WTC11 (cell line): ENCODE measurements around the gene ECHS1. TPM values are rescaled to one million over a fixed set of nuclear protein-coding genes. Genes with fewer than 3 reads are reported as not detected.

Experiments used
- ATAC-seq: fragments of 200-7000 bp; cut with Tn5 transposase; 2 replicates; pipeline ENCODE4 v1.10.0; 2021; ENCODE audit warnings: mild to moderate bottlenecking, moderate library complexity
- CTCF ChIA-PET: fragments of 300-600 bp; sonication (Branson Sonifier 250); formaldehyde crosslinking; loops from one replicate; lab custom pipeline; 2021; ENCODE audit warnings: antibody characterized with exemption; lab: Charles Lee
- POLR2A ChIA-PET: fragments of 350-600 bp; sonication (Branson Sonifier 250); formaldehyde crosslinking; loops from one replicate; lab custom pipeline; 2021; ENCODE audit warnings: antibody characterized with exemption; lab: Charles Lee
- DNase-seq: peaks from one replicate; pipeline ENCODE4 v3.0.0; 2021; ENCODE audit warnings: low spot score
- H3K27ac Mint-ChIP-seq: 2 replicates; pipeline ENCODE4 v1.8.0; 2021; ENCODE audit warnings: mixed read lengths
- H3K27me3 Mint-ChIP-seq: 2 replicates; pipeline ENCODE4 v1.8.0; 2021; ENCODE audit warnings: low read depth, mild to moderate bottlenecking, moderate library complexity, mixed read lengths
- H3K36me3 Mint-ChIP-seq: 2 replicates; pipeline ENCODE4 v1.8.0; 2021; ENCODE audit warnings: mixed read lengths
- H3K4me1 Mint-ChIP-seq: 2 replicates; pipeline ENCODE4 v1.8.0; 2022; ENCODE audit warnings: mixed read lengths
- H3K4me3 Mint-ChIP-seq: 2 replicates; pipeline ENCODE4 v1.8.0; 2021; ENCODE audit warnings: mild to moderate bottlenecking, moderate library complexity, mixed read lengths
- H3K9me3 Mint-ChIP-seq: 2 replicates; pipeline ENCODE4 v1.8.0; 2021; ENCODE audit warnings: mixed read lengths
- AFF4 ChIP-seq: sonication (generic); formaldehyde crosslinking; IDR thresholded peaks from 2 replicates; pipeline ENCODE4 v1.8.1; 2023; ENCODE audit warnings: mild to moderate bottlenecking, missing genetic modification reagents, borderline replicate concordance
- ATF2 ChIP-seq: sonication (generic); formaldehyde crosslinking; IDR thresholded peaks from 2 replicates; pipeline ENCODE4 v1.8.1; 2022; ENCODE audit warnings: low read depth, missing genetic modification reagents, borderline replicate concordance
- CBFB ChIP-seq: sonication (generic); formaldehyde crosslinking; IDR thresholded peaks from 2 replicates; pipeline ENCODE4 v1.8.1; 2022; ENCODE audit warnings: mild to moderate bottlenecking, low read depth, missing genetic modification reagents
- CREM ChIP-seq: sonication (generic); formaldehyde crosslinking; IDR thresholded peaks from 2 replicates; pipeline ENCODE4 v1.8.1; 2022; ENCODE audit warnings: mild to moderate bottlenecking, missing genetic modification reagents, moderate library complexity
- ETV6 ChIP-seq: sonication (generic); formaldehyde crosslinking; IDR thresholded peaks from 2 replicates; pipeline ENCODE4 v1.8.1; 2022; ENCODE audit warnings: mild to moderate bottlenecking, missing genetic modification reagents
- HMGXB4 ChIP-seq: sonication (generic); formaldehyde crosslinking; IDR thresholded peaks from 2 replicates; pipeline ENCODE4 v1.8.1; 2023; ENCODE audit warnings: mild to moderate bottlenecking, moderate library complexity, missing genetic modification reagents
- MLX ChIP-seq: sonication (generic); formaldehyde crosslinking; IDR thresholded peaks from 2 replicates; pipeline ENCODE4 v1.8.1; 2023; ENCODE audit warnings: mild to moderate bottlenecking, missing genetic modification reagents, moderate library complexity
- NR2C2 ChIP-seq: sonication (generic); formaldehyde crosslinking; IDR thresholded peaks from 2 replicates; pipeline ENCODE4 v1.8.0; 2022; ENCODE audit warnings: mild to moderate bottlenecking, missing genetic modification reagents
- OVOL2 ChIP-seq: fragments of 250-450 bp; sonication (Bioruptor Pico); IDR thresholded peaks from 2 replicates; pipeline ENCODE4 v1.9.0; 2021; ENCODE audit warnings: mild to moderate bottlenecking, borderline replicate concordance
- RELA ChIP-seq: sonication (generic); formaldehyde crosslinking; IDR thresholded peaks from 2 replicates; pipeline ENCODE4 v1.8.1; 2022; ENCODE audit warnings: missing genetic modification reagents, mild to moderate bottlenecking, borderline replicate concordance
- SOX15 ChIP-seq: fragments of 250-450 bp; sonication (Bioruptor Pico); IDR thresholded peaks from 2 replicates; pipeline ENCODE4 v1.9.0; 2021; ENCODE audit warnings: mild to moderate bottlenecking
- ZNF121 ChIP-seq: sonication (generic); formaldehyde crosslinking; IDR thresholded peaks from 2 replicates; pipeline ENCODE4 v1.8.0; 2023; ENCODE audit warnings: missing genetic modification reagents
- ZNF138 ChIP-seq: sonication (generic); formaldehyde crosslinking; conservative IDR thresholded peaks from 2 replicates; pipeline ENCODE4 v1.8.1; 2022; ENCODE audit warnings: mild to moderate bottlenecking, moderate library complexity, missing genetic modification reagents
- ZNF219 ChIP-seq: sonication (generic); formaldehyde crosslinking; IDR thresholded peaks from 2 replicates; pipeline ENCODE4 v1.8.0; 2023; ENCODE audit warnings: missing genetic modification reagents, mild to moderate bottlenecking, borderline replicate concordance
- ZNF671 ChIP-seq: fragments of 250-450 bp; sonication (Bioruptor Pico); IDR thresholded peaks from 2 replicates; pipeline ENCODE4 v1.8.0; 2021; ENCODE audit warnings: mild to moderate bottlenecking
- total RNA-seq: library from RNA; stranded (reverse); gene quantifications from 3 replicates; pipeline ENCODE4 v1.2.3, GENCODE V29; 2021
- TF ChIP-seq, protein P1 (sequence below): sonication (generic); formaldehyde crosslinking; IDR thresholded peaks from 2 replicates; pipeline ENCODE4 v1.8.1; 2023; ENCODE audit warnings: mild to moderate bottlenecking, missing genetic modification reagents
- TF ChIP-seq, protein P2 (sequence below): sonication (generic); formaldehyde crosslinking; IDR thresholded peaks from 2 replicates; pipeline ENCODE4 v1.8.1; 2022; ENCODE audit warnings: missing genetic modification reagents, borderline replicate concordance
- TF ChIP-seq, protein P3 (sequence below): sonication (generic); formaldehyde crosslinking; IDR thresholded peaks from 2 replicates; pipeline ENCODE4 v1.8.1; 2022; ENCODE audit warnings: mild to moderate bottlenecking, moderate library complexity, missing genetic modification reagents
- TF ChIP-seq, protein P4 (sequence below): sonication (generic); formaldehyde crosslinking; conservative IDR thresholded peaks from 2 replicates; pipeline ENCODE4 v1.8.1; 2022; ENCODE audit warnings: mild to moderate bottlenecking, missing genetic modification reagents

Gene ECHS1
- total RNA-seq, 1 experiment from 2014 or later = 84.1 TPM

GRCh38 chr10:133351408-133352318 lies 21.5 kb downstream of the ECHS1 start (continued):
- TF ChIP-seq, protein P1, sequence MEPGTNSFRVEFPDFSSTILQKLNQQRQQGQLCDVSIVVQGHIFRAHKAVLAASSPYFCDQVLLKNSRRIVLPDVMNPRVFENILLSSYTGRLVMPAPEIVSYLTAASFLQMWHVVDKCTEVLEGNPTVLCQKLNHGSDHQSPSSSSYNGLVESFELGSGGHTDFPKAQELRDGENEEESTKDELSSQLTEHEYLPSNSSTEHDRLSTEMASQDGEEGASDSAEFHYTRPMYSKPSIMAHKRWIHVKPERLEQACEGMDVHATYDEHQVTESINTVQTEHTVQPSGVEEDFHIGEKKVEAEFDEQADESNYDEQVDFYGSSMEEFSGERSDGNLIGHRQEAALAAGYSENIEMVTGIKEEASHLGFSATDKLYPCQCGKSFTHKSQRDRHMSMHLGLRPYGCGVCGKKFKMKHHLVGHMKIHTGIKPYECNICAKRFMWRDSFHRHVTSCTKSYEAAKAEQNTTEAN (CRISPR knock-in tag) = no peak
- TF ChIP-seq ZNF121 (CRISPR knock-in tag) (no peak), MLX (CRISPR knock-in tag) (no peak), CBFB (CRISPR knock-in tag) (0 out of 2 replicates have a peak, but pooled peaks have one; percentile 23), NR2C2 (CRISPR knock-in tag) (no peak), AFF4 (CRISPR knock-in tag) (0 out of 2 replicates have a peak, but pooled peaks have one; percentile 49), ATF2 (CRISPR knock-in tag) (no peak), OVOL2 (CRISPR knock-in tag) (no peak)
- TF ChIP-seq, protein P2, sequence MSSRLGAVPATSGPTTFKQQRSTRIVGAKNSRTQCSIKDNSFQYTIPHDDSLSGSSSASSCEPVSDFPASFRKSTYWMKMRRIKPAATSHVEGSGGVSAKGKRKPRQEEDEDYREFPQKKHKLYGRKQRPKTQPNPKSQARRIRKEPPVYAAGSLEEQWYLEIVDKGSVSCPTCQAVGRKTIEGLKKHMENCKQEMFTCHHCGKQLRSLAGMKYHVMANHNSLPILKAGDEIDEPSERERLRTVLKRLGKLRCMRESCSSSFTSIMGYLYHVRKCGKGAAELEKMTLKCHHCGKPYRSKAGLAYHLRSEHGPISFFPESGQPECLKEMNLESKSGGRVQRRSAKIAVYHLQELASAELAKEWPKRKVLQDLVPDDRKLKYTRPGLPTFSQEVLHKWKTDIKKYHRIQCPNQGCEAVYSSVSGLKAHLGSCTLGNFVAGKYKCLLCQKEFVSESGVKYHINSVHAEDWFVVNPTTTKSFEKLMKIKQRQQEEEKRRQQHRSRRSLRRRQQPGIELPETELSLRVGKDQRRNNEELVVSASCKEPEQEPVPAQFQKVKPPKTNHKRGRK (CRISPR knock-in tag) = no peak

- CTCF ChIA-PET = interaction anchor here (1.0 to 1.9 kb wide), 6 partner anchors 22 to 47 kb away, joined by 3 to 25 read pairs (median 7); no protein-coding TSS in a partner anchor
- peaks cover 2% of the 10 kb centered on the region; the same call in 1 of the 2 replicates for H3K27me3 Mint-ChIP-seq
- H3K9me3 Mint-ChIP-seq = no peaks in the 10 kb centered on the region
- H3K27ac Mint-ChIP-seq = no peak overlapping the region
- H3K4me1 Mint-ChIP-seq = peaks cover 9% of the 10 kb centered on the region
- DNase-seq (no peak), ATAC-seq (no peak)
- no peak overlapping the region for H3K4me3 Mint-ChIP-seq
- no peaks in the 10 kb centered on the region for H3K36me3 Mint-ChIP-seq
- POLR2A ChIA-PET = interaction anchor here (0.7 kb wide), 1 partner anchor 73 kb away, joined by 3 read pairs; no protein-coding TSS in a partner anchor
- no peak for TF ChIP-seq CREM
- TF ChIP-seq ZNF121 (CRISPR knock-in tag) = no peak
- TF ChIP-seq RELA (CRISPR knock-in tag) = no peak
- TF ChIP-seq, protein P3, sequence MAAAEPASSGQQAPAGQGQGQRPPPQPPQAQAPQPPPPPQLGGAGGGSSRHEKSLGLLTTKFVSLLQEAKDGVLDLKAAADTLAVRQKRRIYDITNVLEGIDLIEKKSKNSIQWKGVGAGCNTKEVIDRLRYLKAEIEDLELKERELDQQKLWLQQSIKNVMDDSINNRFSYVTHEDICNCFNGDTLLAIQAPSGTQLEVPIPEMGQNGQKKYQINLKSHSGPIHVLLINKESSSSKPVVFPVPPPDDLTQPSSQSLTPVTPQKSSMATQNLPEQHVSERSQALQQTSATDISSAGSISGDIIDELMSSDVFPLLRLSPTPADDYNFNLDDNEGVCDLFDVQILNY (CRISPR knock-in tag) = no peak
- TF ChIP-seq ZNF138 (CRISPR knock-in tag) = no peak
- TF ChIP-seq, protein P1 (CRISPR knock-in tag) = no peak
- TF ChIP-seq SOX15 (CRISPR knock-in tag) = no peak
- TF ChIP-seq, protein P4, sequence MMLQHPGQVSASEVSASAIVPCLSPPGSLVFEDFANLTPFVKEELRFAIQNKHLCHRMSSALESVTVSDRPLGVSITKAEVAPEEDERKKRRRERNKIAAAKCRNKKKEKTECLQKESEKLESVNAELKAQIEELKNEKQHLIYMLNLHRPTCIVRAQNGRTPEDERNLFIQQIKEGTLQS (CRISPR knock-in tag) = no peak
- TF ChIP-seq HMGXB4 (CRISPR knock-in tag) = no peak
- TF ChIP-seq NR2C2 (CRISPR knock-in tag) = no peak
- no peak for TF ChIP-seq ETV6 (CRISPR knock-in tag)
- TF ChIP-seq ZNF671 (CRISPR knock-in tag) = no peak
- TF ChIP-seq ZNF219 (CRISPR knock-in tag) = no peak
Measured at GRCh38 chr10:133350950-133351329, 22.2 kb downstream of the ECHS1 start.
